Measurements from ENCODE around the gene SLC51B.
"Not testable (repeated sequence)": the region's sequence is repeated elsewhere in the genome, so short reads cannot be mapped to it uniquely, and the experiment has no call there.

The SLC51B gene

DNA sequence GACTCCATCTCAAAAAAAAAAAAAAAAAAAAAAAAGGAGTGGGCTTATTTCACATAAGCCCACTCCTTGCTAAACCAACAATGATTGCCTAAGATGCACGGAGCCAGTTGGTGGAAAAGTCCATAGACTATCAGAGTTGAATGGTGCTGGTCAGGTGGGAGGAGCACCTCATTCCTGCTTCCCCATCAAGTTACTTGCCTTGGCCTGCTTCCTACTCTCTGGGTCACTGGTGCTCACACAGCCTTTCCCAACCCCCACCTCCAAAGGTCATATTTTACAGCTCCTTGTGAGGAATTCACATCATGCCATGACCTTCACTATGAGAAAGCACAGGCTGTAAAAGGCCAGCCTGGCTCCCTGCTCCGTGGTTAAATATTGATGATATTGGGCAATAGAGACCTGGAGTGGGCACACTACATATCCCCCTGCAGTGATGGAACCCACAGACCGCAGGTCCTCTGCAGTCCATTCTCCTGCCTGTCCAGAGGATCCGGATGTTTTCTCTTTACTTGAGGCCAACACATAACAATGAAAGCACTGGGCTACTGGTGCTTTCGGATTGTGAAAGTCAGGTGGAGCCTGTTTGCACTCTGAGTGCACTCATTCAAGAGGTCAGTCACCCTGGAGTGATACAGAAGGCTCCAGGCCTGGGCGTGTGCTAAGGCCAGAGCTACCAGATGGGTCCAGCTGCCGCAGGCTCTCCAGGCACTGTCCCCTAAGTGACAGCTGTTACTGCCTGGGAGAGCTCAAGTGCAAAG lies at the start of gene SLC51B:
Gene SLC51B (plus strand): TSS at position 664 of the 758 bp plus-strand sequence. CDS start 4,618 bp downstream, outside the sequence.
- TF ChIP-seq, protein P1, sequence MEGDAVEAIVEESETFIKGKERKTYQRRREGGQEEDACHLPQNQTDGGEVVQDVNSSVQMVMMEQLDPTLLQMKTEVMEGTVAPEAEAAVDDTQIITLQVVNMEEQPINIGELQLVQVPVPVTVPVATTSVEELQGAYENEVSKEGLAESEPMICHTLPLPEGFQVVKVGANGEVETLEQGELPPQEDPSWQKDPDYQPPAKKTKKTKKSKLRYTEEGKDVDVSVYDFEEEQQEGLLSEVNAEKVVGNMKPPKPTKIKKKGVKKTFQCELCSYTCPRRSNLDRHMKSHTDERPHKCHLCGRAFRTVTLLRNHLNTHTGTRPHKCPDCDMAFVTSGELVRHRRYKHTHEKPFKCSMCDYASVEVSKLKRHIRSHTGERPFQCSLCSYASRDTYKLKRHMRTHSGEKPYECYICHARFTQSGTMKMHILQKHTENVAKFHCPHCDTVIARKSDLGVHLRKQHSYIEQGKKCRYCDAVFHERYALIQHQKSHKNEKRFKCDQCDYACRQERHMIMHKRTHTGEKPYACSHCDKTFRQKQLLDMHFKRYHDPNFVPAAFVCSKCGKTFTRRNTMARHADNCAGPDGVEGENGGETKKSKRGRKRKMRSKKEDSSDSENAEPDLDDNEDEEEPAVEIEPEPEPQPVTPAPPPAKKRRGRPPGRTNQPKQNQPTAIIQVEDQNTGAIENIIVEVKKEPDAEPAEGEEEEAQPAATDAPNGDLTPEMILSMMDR (IDR thresholded peaks at IDR 0.05; ENCODE audit: insufficient read depth, low read depth, low read length, missing control alignments), result no peak
- H3K4me3 ChIP-seq (ENCODE audit: low read depth, low read length), result no peak within 1 kb of the TSS
- DNase-seq (ENCODE audit: low read depth), result no peak

DNA sequence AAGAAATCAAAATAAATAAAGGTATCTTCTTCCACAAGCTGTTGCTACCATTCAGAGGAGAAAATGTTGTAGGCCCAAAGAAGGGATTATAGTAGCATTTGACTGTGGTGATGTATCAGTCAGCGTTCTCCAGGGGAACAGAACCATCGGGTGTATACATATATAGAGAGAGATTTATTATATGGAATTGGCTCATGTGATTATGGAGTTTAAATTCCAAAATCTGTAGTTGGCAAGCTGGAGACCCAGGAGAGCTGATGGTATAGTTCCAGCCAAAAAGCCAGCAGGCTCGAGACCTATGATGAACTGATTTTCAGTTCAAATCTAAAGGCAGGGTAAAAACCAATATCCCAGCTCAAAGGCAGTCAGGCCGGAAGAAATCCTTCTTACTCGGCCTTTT lies 48.1 kb upstream of the SLC51B start:
- DNase-seq (ENCODE audit: low read depth), result no peak

DNA sequence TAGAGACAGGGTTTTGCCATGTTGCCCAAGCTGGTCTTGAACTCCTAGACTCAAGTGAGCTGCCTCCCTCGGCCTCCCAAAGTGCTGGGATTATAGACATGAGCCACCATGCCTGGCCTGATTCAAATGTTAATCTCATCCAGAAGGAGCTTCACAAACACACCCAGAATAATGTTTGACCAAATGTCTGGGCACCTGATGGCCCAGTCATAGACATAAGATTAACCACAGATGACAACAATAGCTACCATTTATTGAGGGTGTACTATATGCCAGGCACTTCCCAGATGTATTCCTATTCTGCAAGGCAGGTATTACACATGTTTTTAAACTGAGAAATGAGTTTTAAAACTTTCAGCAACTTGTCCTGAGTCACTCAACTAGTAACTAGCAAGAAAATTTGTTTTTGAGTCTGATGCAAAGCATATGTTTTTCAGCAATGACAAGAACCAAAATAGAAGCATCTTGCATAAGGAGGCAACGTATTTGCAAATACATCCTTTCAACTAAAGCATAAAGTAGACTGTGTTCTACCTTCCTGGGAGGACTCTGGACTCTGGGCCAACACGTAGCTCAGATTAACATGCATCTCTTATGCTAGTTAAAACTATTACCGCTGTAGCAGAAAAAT lies 47.3 kb upstream of the SLC51B start:
- no peak overlapping the region for H3K4me3 ChIP-seq (ENCODE audit: low read depth, low read length)
- no peak for DNase-seq (ENCODE audit: low read depth)
- TF ChIP-seq, protein P1 (IDR thresholded peaks at IDR 0.05; ENCODE audit: insufficient read depth, low read depth, low read length, missing control alignments), result no peak

More for the DNA sequence above, 48.1 kb upstream of the SLC51B start:
- TF ChIP-seq, protein P1 (IDR thresholded peaks at IDR 0.05; ENCODE audit: insufficient read depth, low read depth, low read length, missing control alignments), result no peak
- no peak overlapping the region for H3K4me3 ChIP-seq (ENCODE audit: low read depth, low read length)

DNA sequence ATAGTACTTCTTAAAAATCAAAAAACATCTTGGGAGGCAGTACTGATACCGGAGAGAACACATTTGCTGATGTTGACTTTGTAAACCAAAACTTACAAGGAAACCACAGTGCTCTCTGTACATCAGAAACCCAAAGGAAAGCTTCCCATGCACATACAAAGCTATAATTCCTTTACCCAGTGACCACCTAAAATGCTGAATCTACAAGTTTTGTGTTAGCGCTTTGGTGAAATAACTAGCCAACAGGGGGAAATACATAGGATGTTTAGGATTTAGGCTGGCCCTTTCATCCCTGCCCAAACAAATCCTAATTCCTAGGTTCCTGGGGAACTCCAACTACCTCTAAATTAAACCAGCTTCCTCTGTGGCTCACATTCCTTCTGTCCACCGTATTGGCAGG lies 40.2 kb upstream of the SLC51B start:
- DNase-seq (ENCODE audit: low read depth), result no peak
- TF ChIP-seq, protein P1 (IDR thresholded peaks at IDR 0.05; ENCODE audit: insufficient read depth, low read depth, low read length, missing control alignments), result no peak
- H3K4me3 ChIP-seq (ENCODE audit: low read depth, low read length), result no peak overlapping the region

DNA sequence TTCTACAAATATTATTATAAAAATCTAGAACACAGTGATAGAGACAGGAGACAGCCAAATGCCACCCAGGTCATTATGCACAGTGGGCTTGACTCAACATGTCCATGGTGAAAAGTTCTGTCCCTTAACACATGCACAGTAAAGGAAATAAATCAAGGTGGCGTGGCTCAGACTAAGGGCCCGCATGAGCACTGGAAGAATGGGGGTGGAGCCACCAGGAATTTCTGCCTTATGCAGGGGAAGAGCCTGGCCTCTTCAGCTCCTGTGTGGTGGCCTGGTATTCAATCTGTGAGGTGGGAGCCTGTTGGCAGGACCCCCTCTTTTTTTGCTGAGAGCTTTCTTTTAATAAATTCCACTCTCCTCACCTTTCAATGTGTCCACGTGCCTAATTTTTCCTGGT lies 38.3 kb upstream of the SLC51B start:
- TF ChIP-seq, protein P1 (IDR thresholded peaks at IDR 0.05; ENCODE audit: insufficient read depth, low read depth, low read length, missing control alignments), result no peak
- no peak overlapping the region for H3K4me3 ChIP-seq (ENCODE audit: low read depth, low read length)
- DNase-seq (ENCODE audit: low read depth), result no peak

DNA sequence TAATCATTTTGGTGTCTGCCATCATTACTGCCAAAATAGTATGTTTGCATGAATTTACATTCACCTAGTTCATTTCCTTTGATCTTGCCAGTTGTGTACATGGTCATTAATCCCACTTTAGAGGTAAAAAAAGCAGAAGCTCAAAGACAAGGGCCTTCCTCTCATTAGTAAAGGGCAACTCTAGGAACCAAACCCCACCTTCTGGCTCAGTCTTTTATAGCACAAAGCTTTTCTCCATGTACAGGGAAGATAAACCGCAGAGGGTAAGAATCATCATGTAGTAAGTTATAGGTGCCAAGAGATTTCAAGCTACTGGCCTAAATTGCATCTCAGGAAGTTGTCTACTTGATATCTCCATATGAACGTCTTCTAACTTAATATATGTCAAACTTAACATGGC lies 36.2 kb upstream of the SLC51B start:
- TF ChIP-seq, protein P1 (IDR thresholded peaks at IDR 0.05; ENCODE audit: insufficient read depth, low read depth, low read length, missing control alignments), result no peak
- DNase-seq (ENCODE audit: low read depth), result peak; percentile 12
- no peak overlapping the region for H3K4me3 ChIP-seq (ENCODE audit: low read depth, low read length)

DNA sequence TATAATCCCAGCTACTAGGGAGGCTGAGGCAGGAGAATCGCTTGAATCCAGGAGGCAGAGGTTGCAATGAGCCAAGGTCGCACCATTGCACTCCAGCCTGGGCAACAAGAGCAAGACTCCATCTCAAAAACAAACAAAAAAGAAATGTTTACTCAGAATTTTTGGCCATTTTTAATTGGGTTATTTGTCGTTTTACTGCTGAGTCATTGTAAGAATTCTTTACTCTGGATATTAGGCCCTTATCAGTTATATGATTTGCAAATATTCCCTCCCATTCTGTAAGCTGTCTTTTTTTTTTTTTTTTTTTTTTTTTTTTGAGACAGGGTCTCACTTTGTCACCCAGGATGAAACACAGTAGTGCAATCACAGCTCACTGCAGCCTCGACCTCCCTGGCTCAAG lies 34.0 kb upstream of the SLC51B start:
- not testable (repeated sequence) for H3K4me3 ChIP-seq (ENCODE audit: low read depth, low read length); DNase-seq (ENCODE audit: low read depth)
